HFFc6 (cell line): ENCODE data around the gene BOD1. TPM values are rescaled to one million over a fixed set of nuclear protein-coding genes. Genes with fewer than 3 reads are reported as not detected.
A peak's percentile ranks its signal among the peaks of the same experiment; 100 is the strongest.

ENCODE experiments used
- DNase-seq: peaks from one replicate; pipeline ENCODE4 v3.0.0-alpha.2; 2018
- H3K27ac Mint-ChIP-seq: 2 replicates; pipeline ENCODE4 v1.8.0; 2020; ENCODE audit warnings: mild to moderate bottlenecking, mixed read lengths
- H3K27me3 Mint-ChIP-seq: 2 replicates; pipeline ENCODE4 v1.8.0; 2021; ENCODE audit warnings: mild to moderate bottlenecking, moderate library complexity, mixed read lengths; ENCODE audit not compliant: insufficient read depth
- H3K36me3 Mint-ChIP-seq: 2 replicates; pipeline ENCODE4 v1.8.0; 2021; ENCODE audit warnings: low read depth, mixed read lengths
- H3K4me1 Mint-ChIP-seq: 2 replicates; pipeline ENCODE4 v1.8.0; 2020; ENCODE audit warnings: low read depth, mixed read lengths
- H3K4me3 Mint-ChIP-seq: 2 replicates; pipeline ENCODE4 v1.8.0; 2020; ENCODE audit warnings: mild to moderate bottlenecking, moderate library complexity, mixed read lengths
- H3K9me3 Mint-ChIP-seq: 2 replicates; pipeline ENCODE4 v1.8.0; 2020; ENCODE audit warnings: mild to moderate bottlenecking, mixed read lengths
- CTCF ChIP-seq: fragments of 200-600 bp; sonication (generic); IDR thresholded peaks from 2 replicates; pipeline ENCODE4 v1.5.0; 2021; ENCODE audit warnings: antibody characterized with exemption, mild to moderate bottlenecking
- total RNA-seq, 6 experiments: library from RNA; stranded (reverse); fragmentation: NEBNext Ultra II Directional; extraction: Animal tissue kit (Norgen Biotek cat#: 25700); gene quantifications; 2 replicates in 1 of 6; 3 replicates in 5 of 6; pipeline ENCODE4 v1.2.3, GENCODE V29; 2021

The BOD1 gene
- total RNA-seq, 6 experiments from 2014 or later: 47.5 to 52.4 (median 50.9) TPM

- no peak for TF ChIP-seq CTCF
- DNase-seq: no peak
- no peak overlapping the region for H3K27ac Mint-ChIP-seq
- no peak overlapping the region for H3K4me3 Mint-ChIP-seq
- H3K4me1 Mint-ChIP-seq: peaks cover 27% of the 10 kb centered on the region
- peaks cover 17% of the 10 kb centered on the region for H3K9me3 Mint-ChIP-seq
- H3K27me3 Mint-ChIP-seq: peaks cover 14% of the 10 kb centered on the region
- peaks cover 6% of the 10 kb centered on the region for H3K36me3 Mint-ChIP-seq
Observed at GRCh38 chr5:173648308-173648866, 31.9 kb upstream of the BOD1 start.

DNA sequence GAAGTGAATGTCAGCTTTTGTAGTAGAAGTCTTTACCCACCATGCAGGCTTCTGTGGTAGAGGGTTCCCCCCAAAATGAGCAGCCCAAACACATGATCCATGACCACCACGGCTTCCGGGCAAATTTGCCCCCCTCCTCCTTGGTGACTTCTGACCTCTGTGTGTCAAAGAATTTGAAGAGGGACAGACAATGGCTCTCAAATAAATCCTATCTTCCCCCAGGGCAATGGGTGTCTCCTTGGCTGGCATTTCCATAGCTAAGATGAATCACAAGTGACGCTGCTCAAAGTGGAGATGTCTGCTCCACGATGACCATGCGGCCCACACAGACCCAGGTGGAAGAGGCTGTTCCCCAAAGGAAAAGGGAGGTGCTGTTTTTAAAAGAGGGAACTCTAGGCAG is 30.2 kb upstream of the BOD1 start:
- Mint-ChIP-seq H3K9me3 (peaks cover 2% of the 10 kb centered on the region; the same call in 1 of the 2 replicates), H3K27me3 (peaks cover 6% of the 10 kb centered on the region), H3K4me1 (peaks cover 27% of the 10 kb centered on the region), H3K36me3 (no peaks in the 10 kb centered on the region; the same call in 1 of the 2 replicates), H3K27ac (no peak overlapping the region), H3K4me3 (no peak overlapping the region)
- DNase-seq: no peak
- TF ChIP-seq CTCF: no peak

- peaks cover 3% of the 10 kb centered on the region for H3K27me3 Mint-ChIP-seq
- DNase-seq: no peak
- no peak overlapping the region for H3K27ac Mint-ChIP-seq
- TF ChIP-seq CTCF: no peak
- H3K9me3 Mint-ChIP-seq: no peaks in the 10 kb centered on the region
- no peaks in the 10 kb centered on the region for H3K36me3 Mint-ChIP-seq
- no peak overlapping the region for H3K4me3 Mint-ChIP-seq
- H3K4me1 Mint-ChIP-seq: peaks cover 27% of the 10 kb centered on the region
Observed at GRCh38 chr5:173645890-173646574, 29.6 kb upstream of the BOD1 start.

DNA sequence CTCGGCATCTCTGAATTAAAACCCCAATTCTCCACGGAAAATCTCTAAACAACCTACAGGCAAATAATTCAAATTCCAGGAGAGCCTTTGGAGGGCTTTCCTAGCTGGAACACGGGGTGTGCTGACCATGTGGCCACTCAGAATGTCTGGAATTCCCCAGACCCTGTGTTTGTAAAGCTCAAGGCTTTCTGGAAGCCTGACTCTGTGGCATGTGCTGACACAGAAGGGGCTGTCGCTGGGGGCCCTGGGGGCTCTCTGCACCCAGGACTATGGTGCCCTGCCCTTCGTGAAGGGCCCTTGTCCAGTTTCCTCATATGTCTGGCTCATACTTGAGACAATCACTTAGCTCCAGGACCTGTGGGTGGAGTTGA is 29.0 kb upstream of the BOD1 start:
- H3K36me3 Mint-ChIP-seq: no peaks in the 10 kb centered on the region
- no peak for TF ChIP-seq CTCF
- H3K27me3 Mint-ChIP-seq: peaks cover 3% of the 10 kb centered on the region
- H3K4me3 Mint-ChIP-seq: peak overlapping the region; percentile 53
- H3K27ac Mint-ChIP-seq: peak overlapping the region; percentile 15; the same call in 1 of the 2 replicates
- no peaks in the 10 kb centered on the region for H3K9me3 Mint-ChIP-seq
- H3K4me1 Mint-ChIP-seq: peaks cover 27% of the 10 kb centered on the region
- peak; percentile 18 for DNase-seq

DNA sequence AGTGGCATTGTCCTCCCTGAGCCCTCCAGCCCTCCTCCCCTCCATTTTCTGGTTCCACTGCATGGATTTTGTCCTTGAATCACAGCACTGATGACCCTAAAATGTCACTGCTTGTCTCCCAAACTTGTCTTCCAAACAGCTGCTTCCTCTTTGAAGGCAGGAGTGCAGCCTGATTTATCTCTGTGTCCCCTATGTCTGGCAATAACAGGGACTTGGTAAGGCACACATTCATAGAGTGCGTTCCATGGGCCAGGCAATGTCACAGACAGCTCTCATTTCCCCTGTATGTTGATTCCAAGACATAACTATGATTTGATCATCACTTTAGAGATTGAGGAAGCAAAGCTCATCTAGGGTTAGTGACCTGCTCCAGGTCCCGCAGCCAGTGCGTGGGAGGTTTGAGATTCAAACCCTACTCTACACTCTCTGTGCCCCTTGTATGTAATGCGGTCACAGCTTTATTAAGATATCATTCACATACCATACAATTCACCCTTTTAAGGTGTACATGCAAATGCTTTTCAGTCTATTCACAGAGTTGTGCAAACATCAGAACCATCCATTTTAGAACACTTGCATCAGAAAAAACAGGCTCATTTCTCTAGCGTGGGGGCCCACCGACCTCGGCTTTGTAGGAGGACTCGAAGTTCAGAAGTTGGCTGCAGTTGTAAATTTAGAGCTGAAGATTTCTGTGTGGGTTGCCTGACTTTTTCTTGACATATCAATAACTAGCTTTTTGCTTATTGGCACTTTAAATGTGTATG is 28.4 kb upstream of the BOD1 start:
- Mint-ChIP-seq H3K4me3 (peak overlapping the region; percentile 53), H3K9me3 (no peaks in the 10 kb centered on the region), H3K4me1 (peaks cover 27% of the 10 kb centered on the region), H3K36me3 (no peaks in the 10 kb centered on the region), H3K27ac (peak overlapping the region; percentile 15; the same call in 1 of the 2 replicates), H3K27me3 (peaks cover 3% of the 10 kb centered on the region)
- no peak for TF ChIP-seq CTCF
- DNase-seq: no peak
